Breast epithelium (tissue), 3 donors: ENCODE data around the gene TUNAR.

ENCODE experiments used
- POLR2A ChIP-seq: fragments of 450-650 bp; IDR thresholded peaks from one replicate; pipeline ENCODE4 v1.6.1; 2016; ENCODE audit warnings: antibody characterized with exemption, mild to moderate bottlenecking, moderate library complexity
- TF ChIP-seq, protein P1 (sequence below), 3 donors: fragments of 450-650 bp; IDR thresholded peaks; one replicate each; pipeline ENCODE4 v1.5.1; 2016 to 2017; ENCODE audit warnings: antibody characterized with exemption in 3 of 3, mild to moderate bottlenecking in 3 of 3, moderate library complexity in 3 of 3

DNA sequence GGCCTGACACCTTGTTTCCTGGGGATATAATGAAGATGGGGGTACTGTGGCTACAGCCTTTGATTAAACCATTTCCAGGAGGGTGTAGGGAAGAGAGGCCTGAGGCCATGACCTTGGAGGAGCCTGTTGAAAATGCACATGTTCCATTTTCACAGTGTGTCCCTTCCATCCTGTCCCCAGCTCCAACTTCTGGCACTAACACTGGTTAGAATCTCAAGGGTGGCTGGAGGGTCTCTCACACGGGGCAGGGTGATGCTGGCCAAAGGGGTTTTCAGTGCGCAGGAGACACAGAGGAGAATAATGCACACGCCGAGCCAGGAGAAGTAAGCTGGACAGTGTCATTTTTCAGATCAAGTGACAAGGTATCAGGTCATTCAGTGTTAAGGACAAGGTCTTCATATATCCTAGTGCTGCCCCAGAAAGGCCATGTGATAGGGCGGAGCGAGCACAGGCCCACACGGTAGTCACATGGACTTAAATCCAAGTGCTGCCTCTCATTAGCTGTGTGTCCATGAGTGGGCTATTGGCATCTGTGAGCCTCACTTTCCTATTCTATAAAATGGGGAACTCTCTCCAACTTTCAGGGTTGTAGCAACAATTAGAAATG is 36.4 kb upstream of the TUNAR start:
- TF ChIP-seq POLR2A, result no peak
- TF ChIP-seq, protein P1, sequence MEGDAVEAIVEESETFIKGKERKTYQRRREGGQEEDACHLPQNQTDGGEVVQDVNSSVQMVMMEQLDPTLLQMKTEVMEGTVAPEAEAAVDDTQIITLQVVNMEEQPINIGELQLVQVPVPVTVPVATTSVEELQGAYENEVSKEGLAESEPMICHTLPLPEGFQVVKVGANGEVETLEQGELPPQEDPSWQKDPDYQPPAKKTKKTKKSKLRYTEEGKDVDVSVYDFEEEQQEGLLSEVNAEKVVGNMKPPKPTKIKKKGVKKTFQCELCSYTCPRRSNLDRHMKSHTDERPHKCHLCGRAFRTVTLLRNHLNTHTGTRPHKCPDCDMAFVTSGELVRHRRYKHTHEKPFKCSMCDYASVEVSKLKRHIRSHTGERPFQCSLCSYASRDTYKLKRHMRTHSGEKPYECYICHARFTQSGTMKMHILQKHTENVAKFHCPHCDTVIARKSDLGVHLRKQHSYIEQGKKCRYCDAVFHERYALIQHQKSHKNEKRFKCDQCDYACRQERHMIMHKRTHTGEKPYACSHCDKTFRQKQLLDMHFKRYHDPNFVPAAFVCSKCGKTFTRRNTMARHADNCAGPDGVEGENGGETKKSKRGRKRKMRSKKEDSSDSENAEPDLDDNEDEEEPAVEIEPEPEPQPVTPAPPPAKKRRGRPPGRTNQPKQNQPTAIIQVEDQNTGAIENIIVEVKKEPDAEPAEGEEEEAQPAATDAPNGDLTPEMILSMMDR (IDR thresholded peaks at IDR 0.05), result no peak
